Cardiac fibroblast (primary cell): Measurements from ENCODE around the gene SNX21.
A peak's percentile ranks its signal among the peaks of the same experiment; 100 is the strongest.

Experiments used
- DNase-seq, 2 donors: peaks; one replicate each; pipeline versions ENCODE4 v3.0.0 to v3.0.0-alpha.2; 2010; ENCODE audit warnings: low read depth in 2 of 2
- H3K4me3 ChIP-seq, 2 donors: replicated peaks in 1 of 2; 1 replicate in 1 of 2; 2 replicates in 1 of 2; pipeline ENCODE4 v1.5.1; 2011; ENCODE audit warnings: low read depth in 2 of 2, low read length in 2 of 2, mild to moderate bottlenecking in 2 of 2, moderate library complexity in 1 of 2
- CTCF ChIP-seq: IDR thresholded peaks from one replicate; pipeline ENCODE4 v1.5.1; 2011; ENCODE audit warnings: low read depth, mild to moderate bottlenecking, low read length, inconsistent platforms

The SNX21 gene

GRCh38 chr20:45850238-45850637, 16.6 kb downstream of the SNX21 start:
- no peak for DNase-seq
- H3K4me3 ChIP-seq, result no peak overlapping the region

GRCh38 chr20:45850926-45851325, 17.3 kb downstream of the SNX21 start:
- no peak for TF ChIP-seq CTCF
- DNase-seq, result no peak
- no peak overlapping the region for H3K4me3 ChIP-seq

More at GRCh38 chr20:45850238-45850637, 16.6 kb downstream of the SNX21 start:
- TF ChIP-seq CTCF, result no peak

- TF ChIP-seq CTCF, result no peak
- H3K4me3 ChIP-seq, result no peak overlapping the region
- no peak for DNase-seq
These were observed 17.9 kb downstream of the SNX21 start for GRCh38 chr20:45851501-45851900.

GRCh38 chr20:45852326-45852725, 18.7 kb downstream of the SNX21 start:
- no peak for TF ChIP-seq CTCF
- no peak overlapping the region for H3K4me3 ChIP-seq
- DNase-seq, result no peak

- H3K4me3 ChIP-seq, result no peak overlapping the region
- DNase-seq, result no peak
- no peak for TF ChIP-seq CTCF
These were observed 19.9 kb downstream of the SNX21 start for GRCh38 chr20:45853484-45853883.

- TF ChIP-seq CTCF, result no peak
- H3K4me3 ChIP-seq, result peak within 1 kb of the TSS; percentile 86 to 95
- DNase-seq, result peak; percentile 100
These were observed 23.7 kb downstream of the SNX21 start, which contains the start of the genes ACOT8 and ZSWIM3 for GRCh38 chr20:45857114-45857881. TSS of gene ACOT8 (minus strand) at chr20:45857392. CDS start at chr20:45857315, 77 bp downstream. TSS of gene ZSWIM3 (plus strand) at chr20:45857614. CDS start at chr20:45857826, 212 bp downstream.
